Stimulated activated CD4-positive, alpha-beta T cell treated with anti-CD3 and anti-CD28 coated beads, TNF-alpha, amount 100 ng/mL, for 1 hour (primary cell): ENCODE measurements around the gene ARHGAP19.

Experiments
- DNase-seq, 3 donors: peaks; one replicate each; pipeline ENCODE4 v3.0.0-alpha.2; 2020; ENCODE audit warnings: low read depth in 3 of 3, low spot score in 1 of 3

Gene ARHGAP19

DNA sequence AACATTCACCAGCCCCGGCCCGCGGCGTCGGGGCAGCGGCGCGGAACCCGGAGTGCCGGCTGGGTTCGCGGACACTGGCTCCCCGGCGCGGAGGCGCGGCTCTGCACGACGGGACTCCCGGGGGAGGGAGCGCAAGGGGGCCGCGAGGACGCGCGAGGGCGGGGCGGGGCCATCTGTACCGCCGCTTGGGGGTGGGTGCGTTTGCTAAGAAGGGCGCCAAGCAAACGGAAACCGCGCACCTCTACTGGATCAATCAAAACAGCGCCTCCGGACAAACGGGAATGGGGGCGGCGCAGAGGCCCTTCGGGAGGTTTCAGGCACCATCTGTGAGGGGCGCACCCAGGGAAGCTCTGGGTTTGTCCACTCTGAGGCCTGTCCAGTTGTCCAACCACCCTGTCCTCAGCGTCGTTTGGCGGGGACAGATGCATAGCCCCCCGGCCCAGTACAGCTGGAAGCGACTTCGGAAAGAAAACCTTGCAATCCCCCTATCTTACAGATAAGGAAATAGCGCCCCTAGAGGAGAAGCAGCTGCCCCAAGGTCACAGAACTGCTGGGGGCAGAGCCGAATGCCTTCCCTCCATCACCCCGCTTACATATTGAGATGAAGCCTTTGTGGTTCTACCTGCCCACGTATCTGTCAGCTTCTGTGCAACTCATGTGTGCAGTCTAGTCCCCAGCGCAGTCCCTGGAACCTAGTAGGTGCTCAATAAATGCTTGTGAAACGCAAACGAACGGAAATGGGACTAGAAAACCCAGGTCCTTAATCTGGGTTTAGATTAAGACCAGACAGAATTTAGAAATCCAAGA is 96.0 kb downstream of the ARHGAP19 start:
- peak; percentile 9 to 41 (median 20) for DNase-seq

GRCh38 chr10:97195706-97196222 is 96.7 kb downstream of the ARHGAP19 start:
- no peak for DNase-seq

DNA sequence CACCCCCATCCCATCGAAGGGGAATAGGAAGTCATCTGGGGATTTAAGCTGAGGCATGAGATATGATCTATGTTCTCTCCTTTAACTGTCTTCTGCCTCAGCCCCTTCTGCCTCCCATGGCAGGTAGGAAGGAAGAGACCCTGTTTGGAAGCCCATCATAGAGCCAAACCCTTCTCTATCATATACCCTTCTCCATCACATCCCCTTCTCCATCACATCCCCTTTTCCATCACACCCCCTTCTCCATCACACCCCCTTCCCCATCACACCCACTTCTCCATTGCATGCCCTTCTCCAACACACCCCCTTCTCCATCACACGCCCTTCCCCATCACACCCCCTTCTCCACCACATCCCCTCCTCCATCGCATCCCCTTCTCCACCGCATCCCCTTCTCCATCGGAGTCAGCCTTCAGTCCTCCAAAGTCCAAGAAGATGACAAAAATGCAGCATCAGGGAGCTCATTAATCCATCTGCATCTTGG is 99.4 kb downstream of the ARHGAP19 start:
- no peak for DNase-seq

DNA sequence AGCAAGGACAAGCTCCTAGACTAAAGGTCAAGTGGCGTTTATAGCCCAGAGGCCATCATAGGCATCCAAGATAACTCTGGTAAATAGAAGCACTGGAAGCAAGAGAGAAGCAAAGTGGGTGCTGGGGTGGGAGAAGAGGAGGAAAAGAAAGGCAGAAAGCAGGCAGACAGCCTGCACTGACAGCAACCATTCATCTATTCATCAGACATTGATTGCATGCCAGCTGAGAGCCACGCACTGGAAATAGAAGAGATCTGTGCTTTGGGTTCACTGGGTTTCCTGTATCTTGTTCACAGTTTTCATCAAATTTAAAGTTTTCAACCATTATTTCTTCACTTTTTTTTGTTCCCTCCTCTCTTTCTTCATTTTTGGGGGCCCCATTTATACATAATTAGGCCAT is 102.0 kb downstream of the ARHGAP19 start:
- DNase-seq = no peak

DNA sequence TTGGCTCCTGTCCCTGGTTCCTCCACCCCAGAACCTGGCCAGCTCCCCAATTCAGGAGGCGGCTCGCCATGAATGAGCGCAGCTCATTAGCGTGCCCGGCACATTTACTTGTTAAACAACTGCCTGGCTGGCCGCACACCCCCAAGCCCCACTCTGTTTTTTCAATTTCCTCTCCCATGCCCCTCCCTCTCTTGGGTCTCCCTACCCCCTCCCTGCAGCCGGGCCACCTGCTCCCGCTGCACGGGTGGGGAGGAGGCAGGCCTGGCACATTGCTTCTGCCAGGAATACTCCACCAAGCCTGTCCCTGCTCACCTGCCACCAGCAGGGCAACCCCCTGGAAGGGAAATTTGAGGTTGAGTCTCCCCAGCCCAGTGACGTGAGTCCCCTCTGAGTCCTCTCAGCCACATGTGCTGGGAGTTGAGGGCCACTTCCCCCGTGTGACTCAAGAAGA is 104.2 kb downstream of the ARHGAP19 start:
- no peak for DNase-seq

GRCh38 chr10:97186911-97187310 is 105.5 kb downstream of the ARHGAP19 start:
- DNase-seq = no peak

DNA sequence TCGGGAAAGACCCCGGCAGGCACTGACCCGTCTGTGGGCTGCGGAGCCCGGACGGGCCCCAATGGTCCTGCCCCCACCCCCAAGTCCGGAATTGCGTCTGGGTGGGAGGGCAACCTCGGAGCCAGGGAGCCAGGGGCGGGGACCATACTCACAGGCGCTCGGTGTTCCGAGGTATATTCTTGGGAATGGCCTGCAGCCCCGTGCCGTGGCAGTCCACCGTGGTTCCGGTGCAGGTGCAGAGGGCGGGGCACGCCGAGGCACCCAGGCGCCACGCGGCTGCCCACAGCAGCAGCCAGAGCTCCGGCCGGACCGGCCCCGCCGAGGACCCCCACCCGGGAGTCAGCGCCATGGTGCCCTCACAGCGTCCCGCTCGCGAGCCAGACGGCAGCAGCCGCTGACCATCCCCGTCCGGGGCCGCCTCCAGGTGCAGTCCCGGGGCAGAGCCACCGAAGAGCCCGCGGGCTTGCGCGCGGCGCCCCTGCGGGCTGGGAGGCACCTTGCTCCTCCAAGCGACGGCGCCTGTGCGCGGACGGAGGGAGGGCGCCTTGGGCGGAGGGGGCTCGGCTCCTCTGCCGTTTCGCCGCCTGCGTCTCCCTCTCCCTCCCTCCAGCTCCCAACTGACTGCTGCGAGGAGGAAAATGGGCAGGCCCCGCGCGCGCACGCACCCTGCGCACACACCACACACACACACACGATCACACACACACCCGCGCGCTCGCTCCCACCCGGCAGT is 106.9 kb downstream of the ARHGAP19 start, which contains the start of gene SLIT1:
Gene SLIT1 (minus strand): TSS at position 634 of the 733 bp plus-strand sequence. CDS start 285 bp downstream, at position 349.
- DNase-seq = no peak

DNA sequence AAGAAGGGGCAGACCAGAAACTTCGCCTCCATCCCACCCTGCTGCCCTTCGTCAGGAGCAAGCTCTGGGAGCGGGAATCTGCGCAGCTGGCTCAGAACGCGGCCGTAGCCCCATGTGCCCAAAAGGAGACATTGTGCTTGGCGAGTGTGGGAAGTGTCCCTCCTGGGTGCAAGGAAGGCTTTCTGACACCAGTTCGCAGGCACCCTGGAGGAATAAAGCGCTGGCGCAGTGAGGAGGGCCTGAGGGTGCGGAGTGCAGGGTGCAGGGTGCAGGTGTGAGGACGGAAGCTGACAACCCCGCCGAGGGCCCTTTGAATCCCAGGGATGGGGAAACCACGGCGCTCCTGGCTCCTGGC is 107.5 kb downstream of the ARHGAP19 start:
- DNase-seq = no peak

- no peak for DNase-seq
Observed at GRCh38 chr10:97183314-97183713, 109.1 kb downstream of the ARHGAP19 start.

- no peak for DNase-seq
Observed at GRCh38 chr10:97182288-97182990, 110.0 kb downstream of the ARHGAP19 start.

GRCh38 chr10:97180986-97181385 is 111.5 kb downstream of the ARHGAP19 start:
- no peak for DNase-seq

DNA sequence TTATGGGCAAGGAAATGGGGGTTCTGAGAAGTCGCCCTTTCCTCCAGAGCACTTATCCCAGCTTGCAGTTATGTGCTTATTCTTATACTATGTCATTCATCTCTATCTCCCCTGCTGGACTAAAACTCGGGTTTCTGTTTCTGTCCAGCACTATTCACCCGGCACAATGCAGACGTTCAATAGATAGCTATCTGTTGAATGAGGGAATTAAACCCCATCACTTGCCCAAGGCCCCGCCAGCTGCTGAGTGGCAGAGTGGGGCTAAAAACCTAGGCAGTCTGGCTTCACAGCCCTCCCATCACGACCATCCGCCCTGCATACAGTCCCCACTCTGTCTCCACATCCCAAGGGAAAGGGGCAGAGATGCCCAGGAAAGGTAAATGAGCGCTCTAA is 112.1 kb downstream of the ARHGAP19 start:
- no peak for DNase-seq

GRCh38 chr10:97179731-97180362 is 112.6 kb downstream of the ARHGAP19 start:
- no peak for DNase-seq

DNA sequence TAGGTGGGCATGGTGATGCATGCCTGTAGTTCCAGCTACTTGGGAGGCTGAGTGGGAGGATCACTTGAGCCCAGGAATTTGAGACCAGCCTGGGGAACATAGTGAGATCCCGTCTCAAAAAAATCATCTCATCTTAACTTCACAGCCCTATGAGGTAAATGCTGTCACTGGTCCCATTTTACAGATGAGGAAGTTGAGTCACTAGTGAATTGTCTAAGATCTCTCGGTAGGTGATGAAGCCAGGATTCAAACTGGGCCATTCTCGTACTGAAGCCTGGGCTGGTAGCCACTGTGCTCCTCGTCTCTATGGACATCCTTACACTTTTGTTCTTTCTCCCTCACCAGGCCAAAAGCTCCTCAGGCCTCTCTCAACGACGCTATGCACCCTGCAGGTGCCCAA is 113.1 kb downstream of the ARHGAP19 start:
- no peak for DNase-seq

- DNase-seq = no peak
Observed at GRCh38 chr10:97178074-97178473, 114.4 kb downstream of the ARHGAP19 start.

GRCh38 chr10:97176226-97176625 is 116.2 kb downstream of the ARHGAP19 start:
- DNase-seq = no peak

GRCh38 chr10:97175586-97175985 is 116.9 kb downstream of the ARHGAP19 start:
- DNase-seq = no peak

DNA sequence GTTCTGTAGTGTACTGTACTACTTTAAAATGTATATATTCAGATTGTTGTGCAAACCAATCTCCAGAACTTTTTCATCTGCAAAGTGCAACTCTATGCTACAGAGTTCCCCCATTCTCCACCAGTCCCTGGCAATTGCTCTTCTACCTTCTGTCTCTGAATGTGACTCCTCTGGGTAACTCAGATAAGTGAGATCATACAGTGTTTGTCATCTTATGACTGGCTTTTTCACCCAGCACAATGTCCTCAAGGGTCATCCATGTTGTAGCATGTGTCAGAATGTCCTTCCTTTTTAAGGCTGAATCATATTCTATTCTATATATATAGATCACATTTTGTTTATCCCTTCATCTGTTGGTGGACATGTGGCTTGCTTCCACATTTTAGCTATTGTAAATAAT is 117.5 kb downstream of the ARHGAP19 start:
- no peak for DNase-seq

- no peak for DNase-seq
Observed at GRCh38 chr10:97174276-97174775, 118.1 kb downstream of the ARHGAP19 start.

DNA sequence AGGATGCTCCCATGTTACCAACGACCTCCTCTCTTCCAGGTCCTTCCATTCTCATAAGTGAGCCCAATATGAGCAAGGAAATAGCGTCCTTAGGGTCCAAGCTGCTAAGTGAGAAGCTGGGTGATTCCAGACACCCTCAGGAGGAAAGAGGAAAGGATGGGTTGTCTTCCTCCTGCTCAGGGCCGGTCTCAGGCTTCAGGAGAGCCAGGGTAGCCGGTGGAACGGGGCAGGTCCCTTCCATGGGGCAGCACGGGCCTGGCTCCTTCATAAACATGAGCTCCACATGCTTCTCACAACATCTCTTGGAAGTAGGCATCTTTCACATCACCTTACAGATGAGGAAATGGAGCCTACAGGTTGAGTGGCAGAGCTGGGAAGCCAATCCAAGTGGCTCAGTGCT is 119.4 kb downstream of the ARHGAP19 start:
- DNase-seq = no peak
